Mucosa of gallbladder (tissue), 1 donor: Measurements from ENCODE around the gene TNNI3. TPM values are rescaled to one million over a fixed set of nuclear protein-coding genes. Genes with fewer than 3 reads are reported as not detected.
"Not testable (repeated sequence)": the region's sequence is repeated elsewhere in the genome, so short reads cannot be mapped to it uniquely, and the experiment has no call there.

Source experiments
- DNase-seq: peaks from one replicate; pipeline ENCODE4 v3.0.0-alpha.2; 2020; ENCODE audit warnings: low spot score
- total RNA-seq: library from RNA; stranded (reverse); gene quantifications from one replicate; pipeline ENCODE4 v1.2.1, GENCODE V29; 2021
- donor health status: DM: no; HTN: no; CAD: no.

The TNNI3 gene
- not detected for total RNA-seq

GRCh38 chr19:55157064-55157908 lies at the start of gene TNNI3:
TNNI3 (minus strand) TSS chr19:55157732; CDS start chr19:55157589, 143 bp downstream.
- no peak for DNase-seq

- peak; percentile 91 for DNase-seq
These were observed 49.4 kb upstream of the TNNI3 start for GRCh38 chr19:55206664-55207500.

- not testable (repeated sequence) for DNase-seq
These were observed 44.7 kb upstream of the TNNI3 start for GRCh38 chr19:55202199-55202598.

- DNase-seq, result no peak
These were observed 42.2 kb upstream of the TNNI3 start for GRCh38 chr19:55199620-55200204.

- DNase-seq, result no peak
These were observed 41.1 kb upstream of the TNNI3 start for GRCh38 chr19:55198651-55199050.

GRCh38 chr19:55197528-55197927 lies 40.0 kb upstream of the TNNI3 start:
- no peak for DNase-seq

GRCh38 chr19:55196803-55197202 lies 39.3 kb upstream of the TNNI3 start:
- no peak for DNase-seq

GRCh38 chr19:55193481-55193880 lies 35.9 kb upstream of the TNNI3 start:
- no peak for DNase-seq

- DNase-seq, result no peak
These were observed 31.9 kb upstream of the TNNI3 start for GRCh38 chr19:55189403-55189835.

- DNase-seq, result no peak
These were observed 31.1 kb upstream of the TNNI3 start for GRCh38 chr19:55188625-55189024.

GRCh38 chr19:55186080-55186479 lies 28.5 kb upstream of the TNNI3 start:
- no peak for DNase-seq

GRCh38 chr19:55181740-55182139 lies 24.2 kb upstream of the TNNI3 start:
- DNase-seq, result no peak

- peak; percentile 30 for DNase-seq
These were observed 22.3 kb upstream of the TNNI3 start, which contains the start of gene SYT5 for GRCh38 chr19:55179606-55180484. SYT5 (minus strand) TSS chr19:55180289; CDS start chr19:55179041, 1,248 bp downstream.

- DNase-seq, result peak; percentile 58
These were observed 21.5 kb upstream of the TNNI3 start for GRCh38 chr19:55178781-55179599.

- no peak for DNase-seq
These were observed 18.5 kb upstream of the TNNI3 start for GRCh38 chr19:55176076-55176475.

GRCh38 chr19:55175117-55175867 lies 17.8 kb upstream of the TNNI3 start:
- DNase-seq, result no peak

- no peak for DNase-seq
These were observed 17.0 kb upstream of the TNNI3 start for GRCh38 chr19:55174425-55175116.

GRCh38 chr19:55173714-55174409 lies 16.3 kb upstream of the TNNI3 start:
- DNase-seq, result peak; percentile 23
